ENCODE measurements around the gene FHL2. TPM values are rescaled to one million over a fixed set of nuclear protein-coding genes. Genes with fewer than 3 reads are reported as not detected.

The FHL2 gene
- total and polyA plus RNA-seq, 2 of the 13 experiments (the other 11 are each of a cell fraction or from before 2014, with no cell fraction given) = 1.9 to 74.8 TPM

DNA sequence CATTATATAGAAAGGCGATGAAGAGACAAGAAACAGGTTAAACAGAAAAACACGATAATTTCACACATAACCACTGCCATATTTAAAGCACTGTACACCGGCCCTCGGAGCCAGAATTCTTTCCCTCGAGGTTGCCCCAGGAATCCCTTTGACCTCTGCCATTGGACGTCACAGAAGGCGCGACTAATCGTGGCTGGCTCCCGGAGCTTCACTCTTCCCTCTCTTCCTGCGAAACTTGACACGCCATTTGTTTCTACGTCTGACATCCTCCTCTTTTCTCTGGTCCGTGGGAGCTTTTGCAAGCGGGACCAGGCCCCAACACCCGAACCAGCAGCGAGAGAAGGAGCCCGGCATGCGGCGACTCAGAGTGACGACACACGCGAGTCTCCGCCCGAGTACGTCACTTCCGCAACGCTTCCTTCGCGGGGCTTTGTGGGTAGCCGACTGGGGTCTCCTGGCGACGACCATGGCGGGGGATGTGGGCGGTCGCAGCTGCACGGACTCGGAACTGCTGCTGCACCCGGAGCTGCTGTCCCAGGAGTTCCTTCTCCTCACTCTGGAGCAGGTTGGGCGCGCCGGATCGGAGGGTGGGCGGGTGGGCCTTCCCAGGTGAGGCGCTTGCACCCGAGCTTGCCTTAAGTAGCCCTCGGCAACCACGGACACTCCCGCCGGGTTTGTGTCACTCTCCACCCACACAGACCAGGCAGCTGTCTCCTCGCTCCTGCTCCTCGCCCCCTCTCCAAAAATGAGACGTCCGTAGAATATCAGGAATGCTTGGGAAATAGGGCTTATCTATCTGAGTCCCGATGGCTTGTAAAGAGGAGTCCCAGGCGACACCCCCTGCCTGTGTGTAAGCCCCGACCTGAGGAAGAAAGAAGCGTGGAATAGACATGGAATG, 61.5 kb downstream of the FHL2 start, which contains the start of gene C2orf49 (continued):
- TF ChIP-seq, protein P1, sequence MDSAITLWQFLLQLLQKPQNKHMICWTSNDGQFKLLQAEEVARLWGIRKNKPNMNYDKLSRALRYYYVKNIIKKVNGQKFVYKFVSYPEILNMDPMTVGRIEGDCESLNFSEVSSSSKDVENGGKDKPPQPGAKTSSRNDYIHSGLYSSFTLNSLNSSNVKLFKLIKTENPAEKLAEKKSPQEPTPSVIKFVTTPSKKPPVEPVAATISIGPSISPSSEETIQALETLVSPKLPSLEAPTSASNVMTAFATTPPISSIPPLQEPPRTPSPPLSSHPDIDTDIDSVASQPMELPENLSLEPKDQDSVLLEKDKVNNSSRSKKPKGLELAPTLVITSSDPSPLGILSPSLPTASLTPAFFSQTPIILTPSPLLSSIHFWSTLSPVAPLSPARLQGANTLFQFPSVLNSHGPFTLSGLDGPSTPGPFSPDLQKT (CRISPR knock-in tag; IDR thresholded peaks at IDR 0.05; ENCODE audit: borderline replicate concordance) = no peak
- TF ChIP-seq ZNF431 (CRISPR knock-in tag; IDR thresholded peaks at IDR 0.05; ENCODE audit: borderline replicate concordance, low read depth) = no peak; the same call in 1 of the 2 replicates
- TF ChIP-seq, protein P2, sequence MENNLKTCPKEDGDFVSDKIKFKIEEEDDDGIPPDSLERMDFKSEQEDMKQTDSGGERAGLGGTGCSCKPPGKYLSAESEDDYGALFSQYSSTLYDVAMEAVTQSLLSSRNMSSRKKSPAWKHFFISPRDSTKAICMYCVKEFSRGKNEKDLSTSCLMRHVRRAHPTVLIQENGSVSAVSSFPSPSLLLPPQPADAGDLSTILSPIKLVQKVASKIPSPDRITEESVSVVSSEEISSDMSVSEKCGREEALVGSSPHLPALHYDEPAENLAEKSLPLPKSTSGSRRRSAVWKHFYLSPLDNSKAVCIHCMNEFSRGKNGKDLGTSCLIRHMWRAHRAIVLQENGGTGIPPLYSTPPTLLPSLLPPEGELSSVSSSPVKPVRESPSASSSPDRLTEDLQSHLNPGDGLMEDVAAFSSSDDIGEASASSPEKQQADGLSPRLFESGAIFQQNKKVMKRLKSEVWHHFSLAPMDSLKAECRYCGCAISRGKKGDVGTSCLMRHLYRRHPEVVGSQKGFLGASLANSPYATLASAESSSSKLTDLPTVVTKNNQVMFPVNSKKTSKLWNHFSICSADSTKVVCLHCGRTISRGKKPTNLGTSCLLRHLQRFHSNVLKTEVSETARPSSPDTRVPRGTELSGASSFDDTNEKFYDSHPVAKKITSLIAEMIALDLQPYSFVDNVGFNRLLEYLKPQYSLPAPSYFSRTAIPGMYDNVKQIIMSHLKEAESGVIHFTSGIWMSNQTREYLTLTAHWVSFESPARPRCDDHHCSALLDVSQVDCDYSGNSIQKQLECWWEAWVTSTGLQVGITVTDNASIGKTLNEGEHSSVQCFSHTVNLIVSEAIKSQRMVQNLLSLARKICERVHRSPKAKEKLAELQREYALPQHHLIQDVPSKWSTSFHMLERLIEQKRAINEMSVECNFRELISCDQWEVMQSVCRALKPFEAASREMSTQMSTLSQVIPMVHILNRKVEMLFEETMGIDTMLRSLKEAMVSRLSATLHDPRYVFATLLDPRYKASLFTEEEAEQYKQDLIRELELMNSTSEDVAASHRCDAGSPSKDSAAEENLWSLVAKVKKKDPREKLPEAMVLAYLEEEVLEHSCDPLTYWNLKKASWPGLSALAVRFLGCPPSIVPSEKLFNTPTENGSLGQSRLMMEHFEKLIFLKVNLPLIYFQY (CRISPR knock-in tag; IDR thresholded peaks at IDR 0.05; ENCODE audit: borderline replicate concordance) = peak; percentile 68; the same call in 1 of the 2 replicates
- peak; percentile 62 for TF ChIP-seq FOXK2 (IDR thresholded peaks at IDR 0.05)
- TF ChIP-seq SOX6 (IDR thresholded peaks at IDR 0.05) = no peak
- TF ChIP-seq SOX6 (CRISPR knock-in tag; IDR thresholded peaks at IDR 0.05) = peak; percentile 60; the same call in 1 of the 2 replicates
- TF ChIP-seq, protein P3, sequence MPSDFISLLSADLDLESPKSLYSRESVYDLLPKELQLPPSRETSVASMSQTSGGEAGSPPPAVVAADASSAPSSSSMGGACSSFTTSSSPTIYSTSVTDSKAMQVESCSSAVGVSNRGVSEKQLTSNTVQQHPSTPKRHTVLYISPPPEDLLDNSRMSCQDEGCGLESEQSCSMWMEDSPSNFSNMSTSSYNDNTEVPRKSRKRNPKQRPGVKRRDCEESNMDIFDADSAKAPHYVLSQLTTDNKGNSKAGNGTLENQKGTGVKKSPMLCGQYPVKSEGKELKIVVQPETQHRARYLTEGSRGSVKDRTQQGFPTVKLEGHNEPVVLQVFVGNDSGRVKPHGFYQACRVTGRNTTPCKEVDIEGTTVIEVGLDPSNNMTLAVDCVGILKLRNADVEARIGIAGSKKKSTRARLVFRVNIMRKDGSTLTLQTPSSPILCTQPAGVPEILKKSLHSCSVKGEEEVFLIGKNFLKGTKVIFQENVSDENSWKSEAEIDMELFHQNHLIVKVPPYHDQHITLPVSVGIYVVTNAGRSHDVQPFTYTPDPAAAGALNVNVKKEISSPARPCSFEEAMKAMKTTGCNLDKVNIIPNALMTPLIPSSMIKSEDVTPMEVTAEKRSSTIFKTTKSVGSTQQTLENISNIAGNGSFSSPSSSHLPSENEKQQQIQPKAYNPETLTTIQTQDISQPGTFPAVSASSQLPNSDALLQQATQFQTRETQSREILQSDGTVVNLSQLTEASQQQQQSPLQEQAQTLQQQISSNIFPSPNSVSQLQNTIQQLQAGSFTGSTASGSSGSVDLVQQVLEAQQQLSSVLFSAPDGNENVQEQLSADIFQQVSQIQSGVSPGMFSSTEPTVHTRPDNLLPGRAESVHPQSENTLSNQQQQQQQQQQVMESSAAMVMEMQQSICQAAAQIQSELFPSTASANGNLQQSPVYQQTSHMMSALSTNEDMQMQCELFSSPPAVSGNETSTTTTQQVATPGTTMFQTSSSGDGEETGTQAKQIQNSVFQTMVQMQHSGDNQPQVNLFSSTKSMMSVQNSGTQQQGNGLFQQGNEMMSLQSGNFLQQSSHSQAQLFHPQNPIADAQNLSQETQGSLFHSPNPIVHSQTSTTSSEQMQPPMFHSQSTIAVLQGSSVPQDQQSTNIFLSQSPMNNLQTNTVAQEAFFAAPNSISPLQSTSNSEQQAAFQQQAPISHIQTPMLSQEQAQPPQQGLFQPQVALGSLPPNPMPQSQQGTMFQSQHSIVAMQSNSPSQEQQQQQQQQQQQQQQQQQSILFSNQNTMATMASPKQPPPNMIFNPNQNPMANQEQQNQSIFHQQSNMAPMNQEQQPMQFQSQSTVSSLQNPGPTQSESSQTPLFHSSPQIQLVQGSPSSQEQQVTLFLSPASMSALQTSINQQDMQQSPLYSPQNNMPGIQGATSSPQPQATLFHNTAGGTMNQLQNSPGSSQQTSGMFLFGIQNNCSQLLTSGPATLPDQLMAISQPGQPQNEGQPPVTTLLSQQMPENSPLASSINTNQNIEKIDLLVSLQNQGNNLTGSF (CRISPR knock-in tag; IDR thresholded peaks at IDR 0.05) = no peak; the same call in 1 of the 2 replicates
- TF ChIP-seq SIN3A (IDR thresholded peaks at IDR 0.05; ENCODE audit: borderline replicate concordance, low read depth, low read length) = peak; percentile 86; the same call in 1 of the 2 replicates
- peak; percentile 42; the same call in 1 of the 2 replicates for TF ChIP-seq SIX1 (CRISPR knock-in tag; IDR thresholded peaks at IDR 0.05; ENCODE audit: borderline replicate concordance)
- peak; percentile 71; the same call in 1 of the 2 replicates for TF ChIP-seq SNAI1 (CRISPR knock-in tag; IDR thresholded peaks at IDR 0.05; ENCODE audit: borderline replicate concordance)
- peak; percentile 62; the same call in 1 of the 2 replicates for TF ChIP-seq CEBPG (CRISPR knock-in tag; IDR thresholded peaks at IDR 0.05)
- TF ChIP-seq KMT2B (CRISPR knock-in tag; IDR thresholded peaks at IDR 0.05) = peak; percentile 99
- TF ChIP-seq REPIN1 (CRISPR knock-in tag; IDR thresholded peaks at IDR 0.05; ENCODE audit: borderline replicate concordance, low read depth) = peak; percentile 40; the same call in 1 of the 2 replicates
- peak; percentile 39 for TF ChIP-seq SKI (IDR thresholded peaks at IDR 0.05; ENCODE audit: partially characterized antibody)
- no peak for TF ChIP-seq MIER2 (CRISPR knock-in tag; IDR thresholded peaks at IDR 0.05)
- no peak for TF ChIP-seq MAFG (CRISPR knock-in tag; IDR thresholded peaks at IDR 0.05)
- TF ChIP-seq RFX1 (IDR thresholded peaks at IDR 0.05) = peak; percentile 74
- no peak for TF ChIP-seq HOXA5 (CRISPR knock-in tag; IDR thresholded peaks at IDR 0.05)
- peak; percentile 91 for TF ChIP-seq DMAP1 (CRISPR knock-in tag; IDR thresholded peaks at IDR 0.05)
- TF ChIP-seq SAFB2 (CRISPR knock-in tag; IDR thresholded peaks at IDR 0.05; ENCODE audit: borderline replicate concordance, low read depth) = no peak

Measured in HepG2 (cell line).